GM12892 (cell line): ENCODE measurements around the gene STAC2.

ENCODE experiments used
- POLR2A ChIP-seq: IDR thresholded peaks from 2 replicates; pipeline ENCODE4 v1.6.1; 2011; ENCODE audit warnings: low read depth, low read length, control low read depth
- POLR2AphosphoS5 ChIP-seq: IDR thresholded peaks from 2 replicates; pipeline ENCODE4 v1.6.1; 2011; ENCODE audit warnings: low read depth, low read length, control low read depth
- TAF1 ChIP-seq: IDR thresholded peaks from 2 replicates; pipeline ENCODE4 v1.6.1; 2011; ENCODE audit warnings: low read depth, mild to moderate bottlenecking, control low read depth, low read length, borderline replicate concordance

DNA sequence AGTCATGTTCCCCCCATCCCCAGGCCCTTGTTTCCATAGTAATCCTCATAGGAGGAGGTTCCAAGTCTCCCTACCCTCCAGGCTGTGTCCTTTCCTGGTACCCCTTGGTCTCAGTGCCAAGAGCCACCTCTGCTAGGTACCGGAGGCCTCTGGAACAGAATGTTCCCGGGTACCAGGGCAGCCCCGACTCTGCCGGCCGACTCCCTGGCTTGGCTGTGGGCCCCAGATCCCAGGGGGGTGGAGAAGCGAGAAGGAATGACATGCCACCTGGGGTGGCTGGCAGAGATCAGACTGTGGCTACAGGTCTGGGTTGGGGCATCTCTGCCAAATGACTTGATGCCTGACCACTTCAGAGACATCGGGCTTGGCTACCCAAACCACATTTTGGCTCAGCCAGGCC lies 3.6 kb downstream of the STAC2 start:
- TF ChIP-seq POLR2AphosphoS5 (no peak), TAF1 (no peak), POLR2A (no peak)
